ENCODE results near the gene HLF. TPM values are rescaled to one million over a fixed set of nuclear protein-coding genes. Genes with fewer than 3 reads are reported as not detected.
A peak's percentile ranks its signal among the peaks of the same experiment; 100 is the strongest.

The HLF gene
- total RNA-seq, 1 experiment from 2014 or later, result 1.5 TPM

DNA sequence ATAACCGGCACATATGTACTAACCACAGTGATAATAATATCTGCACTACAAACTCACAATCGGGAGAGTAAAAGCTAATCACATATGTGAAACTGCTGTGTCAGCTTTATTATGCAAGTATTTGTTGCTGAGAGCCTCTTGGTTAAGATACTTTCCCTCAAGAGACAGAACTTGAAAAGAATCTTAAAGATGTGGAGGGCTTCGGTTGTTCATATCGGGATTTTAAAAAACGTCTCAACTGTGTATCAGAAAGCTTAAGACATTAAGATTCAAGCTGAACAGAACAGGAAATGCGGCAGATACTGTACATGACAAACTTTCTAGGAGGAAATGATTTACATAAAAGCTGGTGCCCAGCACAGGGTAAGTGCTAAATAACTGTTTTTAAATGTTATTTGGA is 27.5 kb upstream of the HLF start:
- Histone ChIP-seq H3K36me3 (ENCODE audit: control insufficient read depth in 1 of 2, insufficient read depth in 2 of 2, low read length in 2 of 2) (no peaks in the 10 kb centered on the region), H3K4me1 (ENCODE audit: control insufficient read depth in 1 of 2, insufficient read depth in 2 of 2, low read length in 2 of 2) (peaks cover 12 to 16% of the 10 kb centered on the region in 2 experiments), H3K79me2 (ENCODE audit: insufficient read depth, low read length) (no peaks in the 10 kb centered on the region), H3K9ac (ENCODE audit: low read length) (no peak overlapping the region), H3K27ac (ENCODE audit: low read depth, low read length) (no peak overlapping the region), H4K20me1 (ENCODE audit: insufficient read depth) (no peaks in the 10 kb centered on the region), H3K4me2 (ENCODE audit: low read length) (no peak overlapping the region), H2AFZ (ENCODE audit: low read depth, low read length, poor library complexity, severe bottlenecking) (no peak overlapping the region), H3K9me2 (ENCODE audit: insufficient read depth) (no peaks in the 10 kb centered on the region), H3K4me3 (replicated peaks in 1 of 2; ENCODE audit: low read depth in 1 of 2, low read length in 2 of 2) (no peak overlapping the region), H3K27me3 (ENCODE audit: insufficient read depth, low read length) (no peaks in the 10 kb centered on the region), H3K9me3 (ENCODE audit: control insufficient read depth in 1 of 2, insufficient read depth in 1 of 2, low read depth in 1 of 2, low read length in 2 of 2) (no peaks in the 10 kb centered on the region)
- ChIA-PET CTCF (no interaction called here), RAD21 (ENCODE audit: low non-redundant PET in 1 of 2, low total read pairs in 2 of 2, uncharacterized antibody in 2 of 2, unreplicated experiment in 2 of 2) (no interaction called here), POLR2A (no interaction called here)
- TF ChIP-seq, protein P1, sequence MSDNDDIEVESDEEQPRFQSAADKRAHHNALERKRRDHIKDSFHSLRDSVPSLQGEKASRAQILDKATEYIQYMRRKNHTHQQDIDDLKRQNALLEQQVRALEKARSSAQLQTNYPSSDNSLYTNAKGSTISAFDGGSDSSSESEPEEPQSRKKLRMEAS (IDR thresholded peaks at IDR 0.05), result no peak
- TF ChIP-seq TCF7L2 (IDR thresholded peaks at IDR 0.05; ENCODE audit: borderline replicate concordance, extremely low read depth, insufficient read depth, insufficient read length), result no peak
- TF ChIP-seq RAD21 (IDR thresholded peaks at IDR 0.05; ENCODE audit: low read depth), result no peak
- no peak for TF ChIP-seq EZH2 (IDR thresholded peaks at IDR 0.05)
- no TSS peak for BruUV-seq (replicated peaks)
- intact Hi-C loops (cut with micrococcal nuclease), result no loop called here
- DNase-seq (ENCODE audit: low read depth, low spot score), result no peak
- no peak for ATAC-seq

DNA sequence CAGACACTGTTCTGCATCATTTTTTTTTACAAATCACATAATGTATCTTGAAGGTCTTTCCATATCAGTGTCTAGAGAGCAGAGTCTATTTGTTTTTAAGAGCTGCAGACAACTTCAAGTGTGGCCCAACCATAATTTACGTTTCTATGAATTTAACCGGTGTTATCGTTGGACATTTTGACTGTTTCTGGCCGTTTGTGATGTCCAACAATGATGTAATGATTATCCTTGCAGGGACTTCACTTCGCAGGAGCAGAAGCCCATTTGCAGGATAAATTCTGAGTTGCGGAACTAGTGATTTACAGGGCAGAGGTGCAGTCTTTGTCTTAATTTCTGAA is 26.9 kb upstream of the HLF start:
- intact Hi-C loops (cut with micrococcal nuclease), result loop anchor here (1.0 to 2.0 kb wide), 2 partner anchors 26 to 59 kb away; partner anchors contain the start of gene HLF
- Histone ChIP-seq H3K4me2 (ENCODE audit: low read length) (peak overlapping the region; percentile 94), H2AFZ (ENCODE audit: low read depth, low read length, poor library complexity, severe bottlenecking) (peak overlapping the region; percentile 81), H3K79me2 (ENCODE audit: insufficient read depth, low read length) (no peaks in the 10 kb centered on the region), H3K9me3 (ENCODE audit: control insufficient read depth in 1 of 2, insufficient read depth in 1 of 2, low read depth in 1 of 2, low read length in 2 of 2) (no peaks in the 10 kb centered on the region), H4K20me1 (ENCODE audit: insufficient read depth) (no peaks in the 10 kb centered on the region), H3K36me3 (ENCODE audit: control insufficient read depth in 1 of 2, insufficient read depth in 2 of 2, low read length in 2 of 2) (no peaks in the 10 kb centered on the region), H3K4me1 (ENCODE audit: control insufficient read depth in 1 of 2, insufficient read depth in 2 of 2, low read length in 2 of 2) (peaks cover 12 to 16% of the 10 kb centered on the region in 2 experiments), H3K9ac (ENCODE audit: low read length) (no peak overlapping the region), H3K9me2 (ENCODE audit: insufficient read depth) (no peaks in the 10 kb centered on the region), H3K27me3 (ENCODE audit: insufficient read depth, low read length) (no peaks in the 10 kb centered on the region), H3K27ac (ENCODE audit: low read depth, low read length) (0 out of 2 replicates have a peak overlapping the region, but pooled peaks have one; percentile 59), H3K4me3 (replicated peaks in 1 of 2; ENCODE audit: low read depth in 1 of 2, low read length in 2 of 2) (no peak overlapping the region)
- ChIA-PET POLR2A (interaction anchor here (0.8 to 1.0 kb wide), 4 partner anchors 12 to 147 kb away, joined by 3 read pairs; no protein-coding TSS in a partner anchor), CTCF (interaction anchor here (1.2 to 1.5 kb wide), 2 partner anchors 110 to 232 kb away, joined by 4 to 5 read pairs; no protein-coding TSS in a partner anchor), RAD21 (ENCODE audit: low non-redundant PET in 1 of 2, low total read pairs in 2 of 2, uncharacterized antibody in 2 of 2, unreplicated experiment in 2 of 2) (interaction anchor here (0.6 to 0.7 kb wide), 4 partner anchors 59 to 329 kb away, joined by 3 to 4 read pairs (median 3); no protein-coding TSS in a partner anchor)
- no TSS peak for BruUV-seq (replicated peaks)
- DNase-seq (ENCODE audit: low read depth, low spot score), result no peak
- TF ChIP-seq SP1 (IDR thresholded peaks at IDR 0.05; ENCODE audit: low read depth) (no peak), SIN3A (IDR thresholded peaks at IDR 0.05; ENCODE audit: low read depth) (no peak), EZH2phosphoT487 (IDR thresholded peaks at IDR 0.05; ENCODE audit: borderline replicate concordance) (no peak), TCF7L2 (IDR thresholded peaks at IDR 0.05; ENCODE audit: borderline replicate concordance, extremely low read depth, insufficient read depth, insufficient read length) (no peak), EGR1 (IDR thresholded peaks at IDR 0.05; ENCODE audit: low read depth) (no peak), FOSL1 (IDR thresholded peaks at IDR 0.05; ENCODE audit: low read depth) (no peak), POLR2A (IDR thresholded peaks at IDR 0.05; ENCODE audit: borderline replicate concordance, extremely low read depth, insufficient read depth, insufficient read length) (no peak)
- TF ChIP-seq, protein P2, sequence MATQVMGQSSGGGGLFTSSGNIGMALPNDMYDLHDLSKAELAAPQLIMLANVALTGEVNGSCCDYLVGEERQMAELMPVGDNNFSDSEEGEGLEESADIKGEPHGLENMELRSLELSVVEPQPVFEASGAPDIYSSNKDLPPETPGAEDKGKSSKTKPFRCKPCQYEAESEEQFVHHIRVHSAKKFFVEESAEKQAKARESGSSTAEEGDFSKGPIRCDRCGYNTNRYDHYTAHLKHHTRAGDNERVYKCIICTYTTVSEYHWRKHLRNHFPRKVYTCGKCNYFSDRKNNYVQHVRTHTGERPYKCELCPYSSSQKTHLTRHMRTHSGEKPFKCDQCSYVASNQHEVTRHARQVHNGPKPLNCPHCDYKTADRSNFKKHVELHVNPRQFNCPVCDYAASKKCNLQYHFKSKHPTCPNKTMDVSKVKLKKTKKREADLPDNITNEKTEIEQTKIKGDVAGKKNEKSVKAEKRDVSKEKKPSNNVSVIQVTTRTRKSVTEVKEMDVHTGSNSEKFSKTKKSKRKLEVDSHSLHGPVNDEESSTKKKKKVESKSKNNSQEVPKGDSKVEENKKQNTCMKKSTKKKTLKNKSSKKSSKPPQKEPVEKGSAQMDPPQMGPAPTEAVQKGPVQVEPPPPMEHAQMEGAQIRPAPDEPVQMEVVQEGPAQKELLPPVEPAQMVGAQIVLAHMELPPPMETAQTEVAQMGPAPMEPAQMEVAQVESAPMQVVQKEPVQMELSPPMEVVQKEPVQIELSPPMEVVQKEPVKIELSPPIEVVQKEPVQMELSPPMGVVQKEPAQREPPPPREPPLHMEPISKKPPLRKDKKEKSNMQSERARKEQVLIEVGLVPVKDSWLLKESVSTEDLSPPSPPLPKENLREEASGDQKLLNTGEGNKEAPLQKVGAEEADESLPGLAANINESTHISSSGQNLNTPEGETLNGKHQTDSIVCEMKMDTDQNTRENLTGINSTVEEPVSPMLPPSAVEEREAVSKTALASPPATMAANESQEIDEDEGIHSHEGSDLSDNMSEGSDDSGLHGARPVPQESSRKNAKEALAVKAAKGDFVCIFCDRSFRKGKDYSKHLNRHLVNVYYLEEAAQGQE (IDR thresholded peaks at IDR 0.05; ENCODE audit: low read depth), result no peak
- TF ChIP-seq, protein P3, sequence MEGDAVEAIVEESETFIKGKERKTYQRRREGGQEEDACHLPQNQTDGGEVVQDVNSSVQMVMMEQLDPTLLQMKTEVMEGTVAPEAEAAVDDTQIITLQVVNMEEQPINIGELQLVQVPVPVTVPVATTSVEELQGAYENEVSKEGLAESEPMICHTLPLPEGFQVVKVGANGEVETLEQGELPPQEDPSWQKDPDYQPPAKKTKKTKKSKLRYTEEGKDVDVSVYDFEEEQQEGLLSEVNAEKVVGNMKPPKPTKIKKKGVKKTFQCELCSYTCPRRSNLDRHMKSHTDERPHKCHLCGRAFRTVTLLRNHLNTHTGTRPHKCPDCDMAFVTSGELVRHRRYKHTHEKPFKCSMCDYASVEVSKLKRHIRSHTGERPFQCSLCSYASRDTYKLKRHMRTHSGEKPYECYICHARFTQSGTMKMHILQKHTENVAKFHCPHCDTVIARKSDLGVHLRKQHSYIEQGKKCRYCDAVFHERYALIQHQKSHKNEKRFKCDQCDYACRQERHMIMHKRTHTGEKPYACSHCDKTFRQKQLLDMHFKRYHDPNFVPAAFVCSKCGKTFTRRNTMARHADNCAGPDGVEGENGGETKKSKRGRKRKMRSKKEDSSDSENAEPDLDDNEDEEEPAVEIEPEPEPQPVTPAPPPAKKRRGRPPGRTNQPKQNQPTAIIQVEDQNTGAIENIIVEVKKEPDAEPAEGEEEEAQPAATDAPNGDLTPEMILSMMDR (IDR thresholded peaks at IDR 0.05 in 2 of 3, conservative IDR thresholded peaks at IDR 0.05 in 1 of 3; ENCODE audit: borderline replicate concordance in 1 of 3, insufficient read depth in 1 of 3, low read depth in 2 of 3, low read length in 2 of 3), result no peak
- ATAC-seq, result no peak

Data from HCT116 (cell line).